Activated CD4-positive, alpha-beta T cell treated with anti-CD3 and anti-CD28 coated beads, Interleukin-2, amount 50 U/mL, for 1 hour (primary cell): ENCODE measurements around the gene SKAP1.
"Not testable (repeated sequence)": the region's sequence is repeated elsewhere in the genome, so short reads cannot be mapped to it uniquely, and the experiment has no call there.

Source experiments
- DNase-seq: peaks from one replicate; pipeline ENCODE4 v3.0.0-alpha.2; 2020

SKAP1 gene

DNA sequence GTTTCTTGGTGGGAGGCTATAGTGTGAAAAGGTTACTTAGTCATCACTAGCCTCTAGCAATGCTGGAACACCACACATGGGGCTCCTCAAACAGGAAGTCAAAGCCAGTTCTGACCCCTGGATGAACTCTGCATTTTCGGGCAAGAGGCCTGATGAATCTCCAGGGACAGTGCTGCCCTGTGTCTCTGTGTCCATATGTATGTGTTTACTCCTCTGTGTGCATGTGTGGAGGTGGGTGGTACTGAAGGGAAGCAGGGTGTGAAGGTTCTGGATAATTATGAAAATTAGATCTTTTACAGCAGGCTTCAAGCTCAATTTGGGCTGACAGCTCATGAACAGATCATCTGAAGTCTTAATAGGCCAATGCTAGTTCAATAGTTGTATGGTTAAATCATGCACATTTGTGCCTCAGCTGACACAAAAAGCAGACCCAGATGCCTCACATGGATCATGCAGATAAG is 188.9 kb downstream of the SKAP1 start:
- DNase-seq = no peak

DNA sequence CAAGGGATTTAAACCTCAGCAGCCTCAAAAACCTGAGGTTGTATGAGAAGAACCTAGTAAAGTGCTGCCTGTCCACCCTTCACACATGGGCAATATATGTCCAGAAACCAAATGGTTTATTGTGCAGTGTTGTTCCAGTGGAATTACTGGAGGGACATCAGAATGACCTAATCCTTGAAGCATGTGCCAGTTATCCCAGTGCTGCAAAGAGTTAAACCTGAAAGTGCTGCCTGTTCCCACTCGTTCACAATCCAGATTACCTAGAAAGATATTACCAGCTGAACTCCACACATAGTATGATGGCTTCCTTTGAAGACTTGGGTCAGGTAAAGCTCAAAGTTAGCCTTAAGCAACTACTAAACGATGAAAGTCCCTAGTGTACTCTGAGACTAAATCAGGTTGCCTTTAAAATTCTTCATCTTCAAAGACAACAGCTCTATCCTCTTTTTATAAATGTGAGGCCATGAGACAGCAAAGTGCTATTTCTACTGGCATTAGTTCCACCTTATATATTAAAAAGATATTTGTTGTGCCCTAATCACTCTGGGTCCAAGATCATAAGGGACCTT is 189.4 kb downstream of the SKAP1 start:
- no peak for DNase-seq

GRCh38 chr17:48240122-48240521 is 189.9 kb downstream of the SKAP1 start:
- DNase-seq = no peak

DNA sequence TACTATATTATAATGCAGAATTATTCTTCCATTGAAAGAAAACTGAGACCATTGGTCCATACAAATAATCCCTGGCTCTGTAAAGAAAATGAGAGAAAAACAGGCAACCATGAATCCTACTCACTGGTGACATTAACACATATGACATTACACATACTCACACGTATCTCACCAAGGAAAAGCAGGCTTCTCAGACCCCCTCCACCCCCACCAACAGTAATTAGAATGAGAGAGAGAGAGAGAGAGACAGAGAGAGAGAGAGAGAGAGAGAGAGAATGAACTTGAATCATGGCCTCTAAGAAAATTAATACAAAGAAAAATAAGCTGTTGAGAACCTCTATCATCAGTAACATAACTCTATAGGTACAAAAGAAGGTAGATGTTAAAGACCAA is 190.4 kb downstream of the SKAP1 start:
- no peak for DNase-seq

DNA sequence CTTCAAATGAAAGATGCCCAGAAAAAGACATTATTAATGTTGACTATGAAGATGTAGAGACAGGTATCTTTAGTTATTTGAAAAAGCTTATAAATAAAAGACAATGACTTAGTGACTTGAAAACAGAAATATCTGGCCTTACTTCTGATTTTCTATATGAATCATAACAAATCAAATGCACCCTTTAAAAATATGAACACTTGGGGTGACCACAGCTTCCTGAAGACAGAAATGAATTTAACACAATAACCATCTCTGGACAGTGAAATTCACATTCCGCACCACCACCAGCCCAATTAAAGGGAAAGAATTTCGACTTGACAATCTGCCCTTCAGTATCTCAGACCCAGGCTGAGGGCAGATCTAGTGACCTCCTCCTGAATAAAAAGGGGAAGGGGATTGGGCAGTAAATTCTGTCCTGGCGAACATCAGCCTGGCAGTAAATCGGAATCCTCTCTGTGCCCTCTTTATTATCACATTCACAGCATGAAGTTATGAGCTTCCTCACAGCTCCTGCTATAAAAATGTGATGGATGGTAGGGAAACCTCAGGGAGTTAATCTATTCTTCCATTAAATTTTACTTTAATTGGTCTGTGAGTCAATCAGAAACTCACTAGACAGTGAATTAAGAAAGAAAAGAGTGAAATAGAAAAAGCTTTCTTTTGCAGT is 190.9 kb downstream of the SKAP1 start:
- DNase-seq = no peak

DNA sequence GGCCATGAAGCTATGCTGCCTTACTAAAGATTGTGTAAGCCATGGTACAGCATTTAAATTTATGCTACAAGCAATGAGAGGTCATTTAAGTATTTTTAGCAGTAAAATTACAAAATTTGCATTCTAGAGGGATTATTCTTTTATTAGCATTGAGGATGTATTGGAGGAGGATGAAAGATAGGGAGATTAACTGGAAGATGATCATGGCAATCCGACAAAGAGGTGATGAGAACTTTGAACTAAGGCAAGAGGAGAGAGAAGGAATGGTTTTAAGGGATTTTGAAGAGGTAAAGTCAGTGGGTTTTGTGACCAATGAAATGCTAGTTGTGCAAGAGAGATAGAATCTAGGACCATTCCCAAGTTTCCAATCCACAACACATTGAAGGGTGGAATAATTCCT is 192.6 kb downstream of the SKAP1 start:
- DNase-seq = no peak

DNA sequence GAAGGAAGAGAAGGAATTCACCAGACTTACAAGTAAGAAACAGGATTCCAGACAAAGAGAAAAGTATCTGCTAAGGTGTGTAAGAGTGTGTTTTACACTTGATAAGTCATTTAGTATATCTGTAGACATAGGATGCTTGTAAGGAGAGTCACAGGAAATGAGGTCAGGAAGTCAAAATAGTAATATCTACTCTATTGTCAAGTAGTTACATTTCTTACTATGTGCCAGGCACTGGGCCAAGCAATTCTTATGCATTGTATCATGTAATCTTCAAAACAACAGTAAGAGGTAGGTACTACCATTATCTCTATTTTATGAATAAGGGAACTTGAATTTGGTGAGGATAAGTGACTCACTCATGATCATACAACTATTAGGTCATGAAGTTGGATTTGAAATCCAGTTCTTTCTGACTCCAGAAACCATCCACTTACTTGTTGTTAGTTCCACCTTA is 193.3 kb downstream of the SKAP1 start:
- no peak for DNase-seq

DNA sequence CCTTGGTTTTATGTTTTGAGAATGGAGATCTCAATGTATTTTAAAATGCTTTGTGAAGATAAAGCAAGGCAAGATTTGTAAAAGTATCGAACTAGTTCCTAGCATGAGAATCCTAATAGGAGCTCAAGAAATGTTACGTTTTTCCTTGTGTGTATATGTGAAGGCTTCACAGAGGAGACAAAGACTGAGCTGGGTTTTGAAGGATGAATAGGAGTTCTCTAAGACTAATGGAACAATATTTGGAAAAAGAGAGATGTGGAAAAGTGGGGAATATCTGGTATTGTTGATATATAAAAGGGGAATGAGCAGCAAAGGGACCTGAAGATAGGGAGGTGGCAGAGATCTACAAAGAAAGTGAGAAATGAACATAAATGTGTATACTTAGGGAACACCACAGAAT is 195.1 kb downstream of the SKAP1 start:
- no peak for DNase-seq

- DNase-seq = no peak
These were observed 197.7 kb downstream of the SKAP1 start for GRCh38 chr17:48231995-48232959.

GRCh38 chr17:48229936-48230335 is 200.1 kb downstream of the SKAP1 start:
- DNase-seq = no peak

GRCh38 chr17:48228720-48229119 is 201.3 kb downstream of the SKAP1 start:
- no peak for DNase-seq

DNA sequence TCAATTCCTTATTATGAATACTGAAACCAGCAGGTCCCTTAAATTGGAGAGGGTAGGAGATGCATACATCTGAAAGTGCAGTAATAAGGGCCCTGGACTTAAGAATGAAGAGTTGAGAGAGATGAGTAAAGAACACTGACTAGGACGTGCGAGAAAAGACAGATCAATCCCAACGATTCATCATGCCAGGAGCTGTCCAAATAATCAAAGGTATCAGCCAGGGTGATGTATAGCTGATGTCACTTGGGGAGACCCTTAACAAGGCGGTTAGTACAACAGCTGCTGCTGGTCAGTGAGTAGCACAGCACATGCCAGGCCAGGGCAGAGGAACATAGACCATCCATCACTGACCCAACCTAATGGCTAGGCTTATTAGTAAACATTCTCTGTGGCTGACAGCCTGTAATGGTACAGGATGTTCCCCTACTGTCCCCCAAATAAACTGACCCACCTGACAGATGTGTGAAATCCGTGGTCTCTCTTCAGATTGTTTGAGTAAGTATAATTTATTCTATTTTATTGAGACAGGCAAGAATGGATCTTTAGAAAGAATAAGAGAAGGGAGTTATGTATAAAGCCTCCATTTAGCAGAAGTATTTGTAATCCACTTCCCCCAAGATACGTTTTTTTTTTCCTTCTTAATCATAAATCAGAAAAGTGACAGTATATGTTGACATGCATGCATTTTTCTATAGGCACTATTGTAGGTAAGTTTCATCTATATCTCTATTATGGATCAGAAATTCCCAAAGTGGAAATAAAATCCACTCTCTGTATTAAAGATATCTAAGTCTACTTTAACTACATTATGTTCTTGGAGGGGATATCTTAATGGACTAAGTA is 204.1 kb downstream of the SKAP1 start:
- no peak for DNase-seq

GRCh38 chr17:48223945-48224344 is 206.1 kb downstream of the SKAP1 start:
- no peak for DNase-seq

DNA sequence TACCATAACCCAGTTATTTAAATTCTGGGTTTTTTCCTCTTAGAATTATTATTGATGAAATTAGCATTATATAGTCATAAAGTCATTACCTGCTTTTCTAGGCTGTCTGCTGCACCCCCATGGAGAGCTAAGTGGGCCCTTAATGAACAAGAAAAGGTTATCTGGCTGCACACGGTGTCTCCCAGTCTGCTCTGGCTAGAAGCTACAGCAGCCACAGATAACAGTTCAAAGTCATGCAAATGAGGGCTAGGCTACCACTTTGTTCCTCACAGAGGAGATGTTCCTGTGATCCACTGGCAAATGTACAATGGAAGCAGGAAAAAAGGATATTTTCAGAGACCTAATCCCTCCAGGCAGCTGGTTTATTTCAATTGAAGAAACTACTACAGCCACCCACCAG is 210.4 kb downstream of the SKAP1 start:
- DNase-seq = no peak

GRCh38 chr17:48215583-48216139 is 214.4 kb downstream of the SKAP1 start:
- no peak for DNase-seq

DNA sequence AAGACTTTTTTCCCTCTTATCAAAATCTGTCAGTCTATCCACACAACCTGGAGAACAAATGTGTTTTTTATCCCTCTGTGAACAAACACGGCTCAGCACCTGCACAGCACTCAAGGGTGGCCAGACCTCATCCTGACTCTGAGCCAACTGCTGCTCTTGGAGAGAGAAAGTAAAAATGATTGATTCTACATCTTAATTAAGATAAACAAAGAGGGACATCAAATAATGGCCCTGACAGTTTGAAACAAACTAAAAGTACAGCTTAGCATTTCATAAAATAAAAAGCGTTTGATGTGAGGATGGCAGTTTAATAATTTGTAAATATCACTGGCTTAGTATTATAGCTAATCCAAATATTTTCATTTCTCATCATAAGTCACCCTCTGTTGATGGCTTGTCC is 216.2 kb downstream of the SKAP1 start:
- no peak for DNase-seq

DNA sequence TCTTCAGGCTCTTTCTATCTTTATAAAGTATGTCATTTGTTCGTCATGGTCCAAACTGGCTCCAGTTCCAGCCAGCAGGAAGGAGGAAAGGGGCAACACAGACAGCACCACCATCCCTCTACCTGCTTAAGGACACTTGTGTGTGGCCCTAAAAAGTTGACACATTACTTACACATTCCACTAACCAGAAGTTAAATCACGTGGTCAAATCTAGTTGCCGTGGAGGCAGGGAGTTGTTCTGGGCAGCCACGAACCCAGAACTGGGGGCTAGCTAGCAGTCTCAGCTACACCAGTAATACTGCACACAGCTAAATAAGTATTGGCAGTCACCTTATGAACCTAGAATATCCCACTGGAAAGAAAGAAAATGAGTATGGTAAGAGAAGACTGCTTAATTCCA is 218.2 kb downstream of the SKAP1 start:
- DNase-seq = no peak

- DNase-seq = no peak
These were observed 219.0 kb downstream of the SKAP1 start for GRCh38 chr17:48211011-48211410.

- DNase-seq = no peak
These were observed 220.0 kb downstream of the SKAP1 start for GRCh38 chr17:48209973-48210372.

GRCh38 chr17:48207776-48208544 is 222.1 kb downstream of the SKAP1 start:
- no peak for DNase-seq

DNA sequence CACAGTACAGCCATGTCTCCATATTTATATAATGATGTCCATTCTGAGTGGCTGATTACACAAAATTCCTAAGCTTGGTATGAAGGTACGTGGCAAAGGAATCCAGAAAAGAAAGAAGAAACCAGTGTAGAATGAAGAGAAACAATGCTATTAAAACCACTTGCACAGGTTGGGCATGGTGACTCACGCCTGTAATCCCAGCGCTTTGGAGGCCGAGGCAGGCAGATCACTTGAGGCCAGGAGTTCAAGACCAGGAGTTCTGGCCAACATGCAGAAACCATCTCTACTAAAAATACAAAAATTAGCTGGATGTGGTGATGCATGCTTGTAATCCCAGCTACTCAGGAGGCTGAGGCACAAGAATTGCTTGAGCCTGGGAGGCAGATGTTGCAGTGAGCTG is 223.0 kb downstream of the SKAP1 start:
- not testable (repeated sequence) for DNase-seq

DNA sequence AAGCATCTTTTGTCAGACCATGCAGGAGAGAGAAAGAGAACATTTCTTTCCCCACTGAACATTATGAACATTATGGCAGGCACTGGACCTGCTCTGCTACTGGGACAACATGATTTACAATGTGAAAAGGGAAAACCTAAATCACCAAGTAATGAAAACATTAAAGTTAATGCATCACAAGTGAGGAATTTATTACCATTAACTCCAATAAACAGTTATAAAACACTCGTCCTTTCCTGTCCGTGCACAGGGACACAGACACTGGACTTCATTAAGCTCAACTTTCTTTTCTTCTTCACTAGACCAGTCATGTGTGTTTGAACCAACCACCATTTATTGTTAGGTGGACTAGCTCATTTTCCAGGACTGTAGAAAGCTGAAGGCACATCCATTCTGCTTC is 227.1 kb downstream of the SKAP1 start:
- no peak for DNase-seq
